Measurements from ENCODE around the gene FADS3.
"Not testable (repeated sequence)": the region's sequence is repeated elsewhere in the genome, so short reads cannot be mapped to it uniquely, and the experiment has no call there.

The FADS3 gene

DNA sequence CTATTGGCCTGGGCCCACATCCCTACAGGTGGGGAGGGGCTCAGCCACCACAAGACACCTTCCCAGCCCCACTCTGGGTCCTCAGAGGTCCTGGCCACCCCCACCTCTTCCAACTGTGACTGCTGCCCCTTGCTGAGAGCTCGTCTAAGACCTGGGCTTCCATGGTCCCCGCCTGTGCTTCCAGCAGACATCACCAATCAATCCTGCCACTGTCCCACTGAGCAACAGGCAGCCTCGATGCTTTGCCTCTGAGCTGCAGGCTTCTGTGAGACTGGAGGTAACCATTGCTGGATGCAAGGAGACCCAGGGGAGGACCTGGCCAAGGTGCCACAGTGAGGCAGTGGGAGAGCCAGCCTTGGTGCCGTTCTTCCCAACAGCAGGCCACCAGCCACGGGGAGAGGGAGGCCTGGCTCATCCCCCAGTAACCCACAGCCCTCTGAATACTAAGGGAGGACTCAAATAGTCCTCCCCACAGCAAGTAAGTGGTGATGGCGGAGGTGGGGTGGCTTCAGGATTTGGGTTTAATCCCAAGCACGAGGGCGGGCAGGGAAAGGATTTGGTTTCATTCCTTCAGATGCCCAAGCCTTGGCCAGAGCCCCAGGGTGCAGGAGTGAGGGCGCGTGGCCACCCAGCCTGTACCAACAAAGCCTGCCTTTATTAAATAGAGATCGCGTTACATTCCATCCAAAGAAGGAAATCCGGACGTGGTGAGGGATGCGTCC, 5.5 kb upstream of the FADS3 start:
- no peak for DNase-seq

GRCh38 chr11:61895718-61896059, 4.3 kb upstream of the FADS3 start:
- DNase-seq: no peak

DNA sequence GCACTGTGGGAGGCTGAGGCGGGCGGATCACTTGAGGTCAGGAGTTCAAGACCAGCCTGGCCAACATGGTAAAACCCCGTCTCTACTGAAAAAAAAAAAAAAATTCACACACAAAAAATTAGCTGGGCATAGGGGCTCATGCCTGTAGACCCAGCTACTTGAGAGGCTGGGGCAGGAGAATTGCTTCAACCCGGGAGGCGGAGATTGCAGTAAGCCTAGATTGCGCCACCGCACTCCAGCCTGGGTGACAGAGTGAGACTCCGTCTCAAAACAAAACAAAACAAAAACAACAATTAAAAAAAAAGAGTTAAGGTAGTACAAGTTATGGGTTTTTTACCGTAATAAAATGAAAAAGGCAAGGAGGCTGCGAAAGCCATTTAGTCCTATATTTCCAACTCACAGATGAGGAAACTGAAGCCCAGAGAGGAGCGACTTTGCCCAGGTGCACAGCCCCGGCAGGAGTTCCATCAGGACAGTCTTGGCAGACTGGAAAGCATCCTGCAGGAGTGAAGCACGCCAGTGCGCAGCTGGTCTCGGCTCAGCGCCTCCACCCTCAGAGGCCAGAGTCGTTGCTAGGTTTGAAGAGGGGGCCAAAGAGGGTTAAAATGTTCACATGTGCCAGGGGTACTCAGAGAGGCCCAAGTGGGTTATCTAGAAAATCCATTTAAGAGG, 3.8 kb upstream of the FADS3 start:
- DNase-seq: no peak

- DNase-seq: no peak
Measured at GRCh38 chr11:61893981-61894380, 2.6 kb upstream of the FADS3 start.

DNA sequence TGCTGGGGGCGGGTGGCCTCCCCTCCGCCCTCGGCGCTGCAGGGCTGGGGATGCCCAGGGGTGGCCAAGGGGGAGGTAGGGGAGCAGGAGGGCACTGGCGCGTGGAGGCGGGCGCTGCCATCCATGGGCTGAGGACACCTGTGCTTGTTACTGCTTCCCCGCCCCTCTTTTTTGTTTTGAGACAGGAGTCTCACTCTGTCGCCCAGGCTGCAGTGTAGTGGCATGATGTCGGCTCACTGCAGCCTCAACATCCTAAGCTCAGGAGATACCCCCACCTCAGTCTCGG, 683 bp upstream of the FADS3 start:
- no peak for DNase-seq

- peak; percentile 17 for DNase-seq
Measured at GRCh38 chr11:61890529-61891330, 615 bp downstream of the FADS3 start.

DNA sequence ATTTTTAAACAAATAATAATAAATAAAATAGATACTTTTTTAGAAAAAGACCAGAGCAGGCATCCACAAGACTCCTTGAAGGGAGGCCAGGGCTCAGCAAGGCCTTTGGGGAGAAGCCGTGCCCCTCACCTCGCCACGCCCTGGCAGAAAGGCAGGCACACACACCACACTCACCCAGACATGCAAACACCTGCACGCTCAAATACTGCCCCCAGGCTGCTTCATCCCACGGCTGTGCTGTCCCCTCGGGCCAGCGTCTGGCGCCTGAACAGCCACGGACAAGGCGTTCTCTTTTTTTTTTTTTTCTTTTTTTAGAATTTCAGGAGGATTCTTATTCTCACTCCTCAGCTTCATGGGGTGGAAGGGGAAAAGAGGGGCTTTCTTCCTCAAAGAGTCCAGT, 1.5 kb downstream of the FADS3 start:
- no peak for DNase-seq

GRCh38 chr11:61888590-61888989, 2.8 kb downstream of the FADS3 start:
- no peak for DNase-seq

- no peak for DNase-seq
Measured at GRCh38 chr11:61887839-61888494, 3.4 kb downstream of the FADS3 start.

DNA sequence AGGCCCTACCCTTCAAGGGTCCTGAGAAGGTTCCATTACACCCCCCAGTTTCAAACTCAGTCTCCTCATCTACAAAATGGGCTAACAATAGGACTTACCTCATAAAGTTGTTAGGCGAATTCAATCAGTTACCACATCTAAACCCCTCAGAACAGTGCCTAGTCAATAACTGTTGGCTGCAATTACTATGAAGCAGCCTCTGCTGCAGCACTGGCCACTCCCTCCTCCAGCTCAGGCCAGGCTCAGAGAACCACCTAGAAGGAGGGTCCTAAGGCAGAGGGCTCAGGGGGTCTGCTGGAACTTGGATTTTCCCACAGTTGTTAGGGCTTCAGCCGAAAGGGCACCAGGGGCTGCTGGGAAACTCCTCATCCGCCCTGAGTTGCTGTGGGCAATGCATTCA, 4.7 kb downstream of the FADS3 start:
- no peak for DNase-seq

DNA sequence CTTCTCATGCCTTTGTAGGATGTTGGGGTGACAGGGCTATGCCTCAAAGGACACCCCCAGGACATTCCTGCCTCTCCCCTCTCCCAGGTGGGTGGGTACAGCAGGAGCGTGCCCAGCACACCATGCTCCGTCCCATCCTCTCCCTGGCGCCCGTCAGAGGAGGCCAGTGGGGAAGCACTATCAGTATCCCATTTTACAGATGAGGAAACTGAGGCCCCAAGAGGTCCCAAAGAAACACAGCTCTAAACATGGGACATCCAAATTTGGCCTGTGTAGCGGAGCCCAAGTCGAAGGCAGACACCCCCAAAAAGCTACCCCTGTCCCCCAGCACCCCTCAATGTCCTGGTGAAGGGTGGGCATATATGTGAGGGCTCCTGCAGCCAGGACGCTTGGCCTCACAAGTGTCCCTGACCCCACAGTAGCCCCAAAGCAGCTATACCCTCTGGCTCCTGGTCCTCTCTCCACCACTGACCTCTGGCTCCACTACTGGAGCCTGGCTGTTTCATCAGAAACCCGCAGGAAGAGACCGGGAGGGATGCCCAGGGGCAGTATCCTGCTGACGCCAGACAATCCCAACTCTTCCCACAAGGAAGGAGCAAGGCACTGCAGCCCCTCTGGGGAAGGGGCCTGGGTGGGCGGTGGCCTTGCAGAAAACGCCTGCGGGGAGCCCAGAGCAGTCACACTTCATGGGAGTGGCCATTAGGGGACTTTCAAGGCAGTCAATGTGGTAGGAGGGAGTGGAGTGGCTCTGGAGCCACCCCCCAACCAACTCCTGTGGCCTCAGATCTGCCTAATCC, 5.4 kb downstream of the FADS3 start:
- DNase-seq: no peak

GRCh38 chr11:61885166-61885778, 6.1 kb downstream of the FADS3 start:
- no peak for DNase-seq

DNA sequence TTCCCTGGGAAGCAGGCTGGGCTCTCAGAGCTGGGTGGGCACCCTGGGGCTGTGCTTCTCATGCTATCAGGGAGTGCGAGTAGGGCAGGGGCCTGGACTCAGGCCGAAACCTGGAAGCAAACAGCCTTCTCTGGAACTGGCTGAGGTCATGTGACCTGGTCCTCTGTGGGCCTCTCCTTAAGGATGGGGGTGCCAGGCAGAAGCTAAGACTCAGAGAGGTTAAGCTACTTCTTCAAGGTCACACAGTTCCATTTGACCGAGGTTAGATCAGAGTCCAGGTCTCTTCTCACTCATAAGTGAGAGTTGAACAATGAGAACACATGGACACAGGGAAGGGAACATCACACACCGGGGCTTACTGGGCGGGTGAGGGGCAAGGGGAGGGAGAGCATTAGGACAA, 7.4 kb downstream of the FADS3 start:
- no peak for DNase-seq

DNA sequence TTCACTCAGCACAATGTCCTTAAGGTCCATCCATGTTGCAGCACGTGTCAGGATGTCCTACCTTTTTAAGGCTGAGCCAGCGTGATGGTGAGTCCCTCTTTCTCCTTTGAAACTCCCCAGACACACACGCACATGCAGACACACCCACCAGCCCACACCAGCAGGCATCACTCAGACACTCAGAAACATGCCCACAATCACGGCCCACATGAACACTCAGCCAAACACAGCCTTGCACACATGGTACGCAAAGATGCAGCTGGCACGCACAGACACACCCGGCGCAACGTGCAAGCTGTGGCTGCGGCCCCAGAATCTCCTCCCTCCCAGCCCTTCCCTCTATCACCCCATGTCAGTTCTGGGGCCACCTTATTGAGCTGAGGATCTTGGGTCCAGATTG, 8.0 kb downstream of the FADS3 start:
- DNase-seq: no peak

- DNase-seq: no peak
Measured at GRCh38 chr11:61882879-61883278, 8.5 kb downstream of the FADS3 start.

- DNase-seq: not testable (repeated sequence)
Measured at GRCh38 chr11:61882267-61882666, 9.1 kb downstream of the FADS3 start.

DNA sequence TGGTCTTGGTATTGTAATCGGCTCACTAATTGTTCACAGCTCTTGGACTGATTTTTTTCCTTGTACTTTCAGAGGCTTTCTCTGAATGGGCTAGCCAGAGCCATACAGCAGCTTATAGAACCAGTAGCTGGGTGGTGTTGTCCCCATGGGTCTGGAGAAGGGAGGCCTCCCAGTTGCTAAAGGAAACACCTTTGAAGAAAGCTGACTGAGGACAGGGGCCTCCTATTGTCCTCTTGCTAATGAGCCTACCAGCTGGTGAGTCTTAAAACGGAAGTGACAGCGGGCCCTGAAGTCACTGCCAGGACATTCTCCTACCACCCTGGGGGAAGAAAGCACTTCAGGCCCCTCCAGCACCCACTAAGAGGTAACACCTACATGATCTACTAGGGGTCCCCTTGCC, 9.9 kb downstream of the FADS3 start:
- no peak for DNase-seq

- no peak for DNase-seq
Measured at GRCh38 chr11:61880454-61880853, 10.9 kb downstream of the FADS3 start.

GRCh38 chr11:61880031-61880430, 11.3 kb downstream of the FADS3 start:
- no peak for DNase-seq

- DNase-seq: no peak
Measured at GRCh38 chr11:61879152-61879551, 12.2 kb downstream of the FADS3 start.

DNA sequence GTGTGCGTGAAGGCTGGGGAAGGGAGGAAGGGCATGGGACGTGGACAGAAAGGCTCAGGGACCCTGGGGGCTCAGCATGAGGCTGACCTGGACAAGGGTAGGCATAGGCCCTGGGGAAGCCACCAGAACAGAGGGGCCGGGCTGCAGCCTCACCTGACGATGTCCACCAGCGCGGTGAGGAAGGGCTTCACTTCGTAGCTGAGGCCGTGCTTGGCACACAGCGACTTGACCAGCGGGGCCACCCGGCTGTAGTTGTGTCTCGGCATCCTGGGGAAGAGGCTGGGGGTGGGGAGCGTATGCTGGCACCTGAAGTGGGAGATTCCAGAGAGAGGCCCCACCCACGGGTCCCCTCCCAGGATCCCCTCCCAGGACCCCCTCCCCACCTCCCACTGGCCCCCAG, 15.6 kb downstream of the FADS3 start:
- no peak for DNase-seq

DNA sequence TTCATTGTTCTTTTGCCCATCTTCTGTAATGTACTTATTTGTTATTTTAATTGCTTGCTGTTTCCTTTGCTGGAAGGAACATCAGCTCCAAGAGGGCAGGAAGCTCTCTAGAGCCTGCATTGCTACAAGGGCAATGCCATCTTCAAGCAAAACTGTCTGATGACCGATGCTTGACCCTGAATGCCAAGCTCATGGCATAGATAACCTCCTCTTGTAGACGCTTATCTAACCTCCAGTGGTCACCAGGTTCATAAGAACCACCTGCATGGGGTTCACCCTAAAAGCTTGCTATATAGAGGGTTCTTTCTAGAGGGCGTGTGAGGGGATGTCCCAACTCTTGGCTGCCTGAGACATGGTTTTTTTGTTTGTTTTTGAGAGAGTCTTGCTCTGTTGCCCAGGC, 16.5 kb downstream of the FADS3 start:
- DNase-seq: no peak
